ENCODE data around the gene NSG1. TPM values are rescaled to one million over a fixed set of nuclear protein-coding genes. Genes with fewer than 3 reads are reported as not detected.

The NSG1 gene
- total and polyA plus RNA-seq, 2 of the 8 experiments (the other 6 are each of a cell fraction or from before 2014, with no cell fraction given), result 35.7 to 61.4 TPM

DNA sequence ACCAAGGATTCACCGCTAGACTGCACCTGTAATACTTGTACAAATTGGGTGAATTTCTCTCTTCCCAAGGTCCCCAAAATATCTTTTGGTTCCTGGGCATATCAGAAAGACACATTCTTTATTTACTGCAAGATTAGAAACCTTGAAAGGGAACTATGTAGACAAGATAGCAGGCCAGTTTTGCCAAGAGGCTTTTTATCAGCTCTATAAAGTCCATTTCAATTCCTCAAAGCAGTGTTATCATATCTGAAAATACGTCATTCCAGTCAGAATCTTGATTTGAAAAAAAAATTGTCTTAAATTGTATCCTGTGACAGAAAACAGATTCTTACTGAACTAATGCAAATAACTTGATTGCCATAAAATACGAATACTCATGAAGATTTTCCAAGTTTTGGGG, 37.0 kb upstream of the NSG1 start (continued):
- no peak for TF ChIP-seq NANOG (IDR thresholded peaks at IDR 0.05; ENCODE audit: insufficient read depth, low read depth, low read length, poor library complexity, severe bottlenecking)

All from H1 (cell line).